ENCODE data around the gene YDJC.

DNA sequence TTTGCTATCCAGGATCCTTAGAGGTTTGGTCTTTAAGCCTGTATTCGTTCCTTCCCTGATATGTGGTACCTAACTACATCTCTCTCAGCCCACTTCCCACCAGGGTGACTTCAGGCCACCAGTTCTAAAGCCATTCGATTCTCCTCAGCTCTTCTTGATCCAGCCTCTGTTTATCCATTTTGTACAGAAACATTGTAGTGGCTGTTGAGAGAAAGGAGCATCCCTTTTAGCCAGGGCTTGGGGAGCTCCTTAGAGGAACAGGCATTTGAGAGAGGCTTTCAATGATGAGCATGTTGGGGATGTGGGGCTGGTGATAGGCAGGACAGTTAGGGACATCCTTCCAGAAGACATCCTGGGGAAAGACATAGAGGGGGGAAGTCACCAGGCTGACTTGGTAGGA lies 44.4 kb downstream of the YDJC start:
- TF ChIP-seq CTCF (conservative IDR thresholded peaks at IDR 0.05; ENCODE audit: low read depth, low read length) (no peak), EZH2 (IDR thresholded peaks at IDR 0.05; ENCODE audit: low read length, unreplicated experiment) (no peak), EZH2phosphoT487 (IDR thresholded peaks at IDR 0.05; ENCODE audit: borderline replicate concordance, low read length) (no peak)
